HG02588 (cell line): ENCODE results near the gene CREBBP.

ENCODE experiments used
- ATAC-seq: cut with Tn5 transposase; IDR thresholded peaks from one replicate; pipeline ENCODE4 v1.9.1; 2021; ENCODE audit warnings: mild to moderate bottlenecking, moderate library complexity; ENCODE audit not compliant: unreplicated experiment

Gene CREBBP

GRCh38 chr16:3738541-3738940 lies 142.0 kb downstream of the CREBBP start:
- ATAC-seq: no peak

DNA sequence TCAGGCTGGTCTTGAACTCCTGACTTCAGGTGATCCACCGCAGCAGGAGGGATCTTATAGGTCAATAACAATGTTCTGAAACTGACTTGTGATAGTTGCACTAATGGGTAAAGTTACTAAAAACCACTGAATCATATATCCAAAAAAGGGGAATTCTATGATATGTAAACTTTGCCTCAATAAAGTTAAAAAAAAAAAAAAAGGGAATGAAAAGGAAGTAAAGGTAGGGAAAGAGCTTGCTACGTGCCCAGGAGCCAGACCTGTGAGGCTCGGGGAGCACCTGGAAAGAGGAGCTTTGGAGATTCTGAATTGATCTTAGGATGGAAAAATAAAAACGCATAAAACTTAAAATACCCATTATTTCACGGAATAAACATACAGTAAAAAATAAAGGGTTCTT lies 142.4 kb downstream of the CREBBP start:
- ATAC-seq: no peak

GRCh38 chr16:3737181-3737580 lies 143.3 kb downstream of the CREBBP start:
- no peak for ATAC-seq

DNA sequence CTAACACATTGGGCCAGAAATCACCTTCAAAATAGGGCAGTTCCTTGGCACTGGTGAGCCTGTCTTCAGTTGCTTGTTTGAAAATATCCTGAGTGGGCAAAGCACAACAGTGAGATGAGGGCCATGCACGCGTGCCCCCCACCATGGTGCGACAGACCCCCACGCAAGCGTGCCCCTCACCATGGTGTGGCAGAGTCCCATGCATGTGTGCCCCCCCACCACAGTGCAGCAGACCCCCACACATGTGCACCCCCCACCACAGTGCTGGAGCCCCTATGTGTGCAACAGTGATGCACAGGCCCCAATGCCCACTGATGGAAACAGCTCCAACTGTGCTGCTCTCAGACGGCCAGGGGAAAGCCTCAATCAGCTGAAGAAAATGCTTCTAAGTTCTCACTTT lies 144.4 kb downstream of the CREBBP start:
- ATAC-seq: no peak

- no peak for ATAC-seq
These were observed 145.0 kb downstream of the CREBBP start for GRCh38 chr16:3735541-3735940.

- no peak for ATAC-seq
These were observed 145.7 kb downstream of the CREBBP start for GRCh38 chr16:3734758-3735221.

GRCh38 chr16:3734084-3734757 lies 146.3 kb downstream of the CREBBP start:
- ATAC-seq: no peak

- ATAC-seq: no peak
These were observed 148.3 kb downstream of the CREBBP start for GRCh38 chr16:3732171-3732570.

GRCh38 chr16:3731126-3731935 lies 149.2 kb downstream of the CREBBP start:
- no peak for ATAC-seq

DNA sequence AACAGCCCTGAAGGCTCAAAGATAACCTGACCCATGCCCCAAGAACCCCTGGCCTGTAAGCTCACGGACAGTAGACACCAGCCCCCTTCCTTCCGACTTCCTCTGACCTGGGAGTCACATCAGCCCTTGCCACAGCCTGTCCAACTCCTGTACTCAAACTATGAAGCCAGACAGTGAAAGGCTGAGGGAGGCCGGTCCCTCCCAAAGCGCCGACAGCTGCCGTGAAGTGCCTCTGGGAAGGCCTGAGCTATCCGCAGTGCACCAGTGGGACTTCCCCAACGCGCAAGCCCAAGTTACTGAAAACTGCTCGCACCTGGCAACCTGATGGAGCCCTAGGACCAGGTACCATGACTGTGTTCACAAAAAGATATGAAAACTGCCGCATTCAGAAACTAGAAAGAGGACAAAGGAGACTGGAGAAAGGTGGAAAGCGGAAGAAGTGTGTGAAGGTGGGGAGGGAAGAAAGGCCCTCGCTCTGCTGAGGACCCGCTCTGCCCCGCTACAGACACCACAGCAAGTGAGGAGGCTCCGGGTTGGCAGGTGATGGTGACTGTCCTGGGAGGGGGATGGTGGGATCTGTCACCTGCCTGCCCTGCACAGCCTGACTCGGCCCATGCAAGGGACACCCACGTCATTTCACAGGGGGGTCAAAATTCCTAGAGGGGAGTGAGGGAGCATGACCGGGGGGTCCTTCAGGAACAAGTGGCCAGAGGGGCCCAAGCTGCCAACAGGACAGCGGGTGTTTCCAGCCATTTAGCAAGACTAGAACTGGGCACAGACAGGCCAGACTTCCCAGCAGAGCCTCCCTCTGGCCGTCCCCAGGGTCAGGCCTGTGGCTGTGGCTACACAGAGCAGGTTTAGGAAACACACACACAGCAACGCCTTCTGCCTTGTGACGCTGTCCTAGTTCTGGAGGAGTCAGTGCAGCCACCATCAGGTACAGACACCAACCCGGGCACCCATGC lies 150.1 kb downstream of the CREBBP start:
- no peak for ATAC-seq

- no peak for ATAC-seq
These were observed 151.1 kb downstream of the CREBBP start for GRCh38 chr16:3729161-3730112.

GRCh38 chr16:3728424-3729160 lies 151.9 kb downstream of the CREBBP start:
- no peak for ATAC-seq

- ATAC-seq: no peak
These were observed 152.6 kb downstream of the CREBBP start for GRCh38 chr16:3727806-3728381.

GRCh38 chr16:3726021-3726687 lies 154.4 kb downstream of the CREBBP start:
- no peak for ATAC-seq

DNA sequence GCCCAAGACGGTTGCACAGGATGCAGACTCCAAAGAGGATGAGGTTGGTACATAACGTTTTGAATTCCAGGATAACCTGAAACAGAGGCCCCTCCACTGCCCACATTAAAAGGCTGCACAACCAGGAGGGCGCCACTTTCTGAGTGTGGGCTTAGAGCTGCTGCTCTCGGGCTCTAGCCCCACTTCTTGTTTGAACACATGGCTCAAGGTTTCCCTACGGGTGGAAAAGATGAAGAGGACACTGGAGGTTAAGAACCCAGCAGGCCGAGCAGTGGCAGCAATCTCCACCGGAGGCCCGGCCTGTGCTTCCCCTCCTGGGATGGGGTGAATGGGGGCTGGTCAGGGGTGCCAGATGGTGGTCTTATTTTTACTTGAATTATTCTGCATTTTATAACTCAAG lies 155.2 kb downstream of the CREBBP start:
- no peak for ATAC-seq

DNA sequence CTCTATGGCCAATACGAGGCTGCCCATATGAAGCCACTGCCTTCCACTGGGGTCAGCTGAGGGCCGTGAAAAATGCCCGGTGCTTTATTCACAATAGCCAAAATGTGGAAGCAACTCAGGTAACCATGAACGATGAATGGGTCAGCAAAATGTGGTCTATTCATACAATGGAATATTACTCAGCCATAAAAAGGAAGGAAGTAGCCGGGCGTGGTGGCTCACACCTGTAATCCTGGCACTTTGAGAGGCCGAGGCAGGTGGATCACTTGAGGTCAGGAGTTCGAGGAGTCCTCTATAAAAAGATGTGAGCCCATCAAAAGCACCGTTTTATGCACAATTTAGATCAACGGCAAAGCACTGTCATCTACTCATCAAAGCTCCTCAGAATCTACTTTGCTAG lies 158.0 kb downstream of the CREBBP start:
- ATAC-seq: no peak

GRCh38 chr16:3720418-3720817 lies 160.1 kb downstream of the CREBBP start:
- ATAC-seq: no peak

DNA sequence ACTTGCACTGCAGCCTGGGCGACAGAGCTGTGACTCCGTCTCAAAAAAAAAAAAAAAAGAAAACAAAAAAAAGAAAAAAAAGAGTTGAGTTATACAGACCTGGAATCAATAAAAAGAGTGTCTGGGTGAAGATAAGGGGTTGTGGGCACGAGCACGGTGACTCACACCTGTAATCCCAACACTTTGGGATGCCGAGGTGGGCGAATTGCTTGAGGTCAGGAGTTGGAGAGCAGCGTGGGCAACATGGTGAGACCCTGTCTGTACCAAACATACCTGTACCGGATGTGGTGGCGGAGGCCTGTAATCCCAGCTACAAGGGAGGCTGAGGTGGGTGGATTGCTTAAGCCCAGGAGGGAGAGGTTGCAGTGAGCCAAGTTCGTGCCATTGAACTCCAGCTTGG lies 161.9 kb downstream of the CREBBP start:
- no peak for ATAC-seq

DNA sequence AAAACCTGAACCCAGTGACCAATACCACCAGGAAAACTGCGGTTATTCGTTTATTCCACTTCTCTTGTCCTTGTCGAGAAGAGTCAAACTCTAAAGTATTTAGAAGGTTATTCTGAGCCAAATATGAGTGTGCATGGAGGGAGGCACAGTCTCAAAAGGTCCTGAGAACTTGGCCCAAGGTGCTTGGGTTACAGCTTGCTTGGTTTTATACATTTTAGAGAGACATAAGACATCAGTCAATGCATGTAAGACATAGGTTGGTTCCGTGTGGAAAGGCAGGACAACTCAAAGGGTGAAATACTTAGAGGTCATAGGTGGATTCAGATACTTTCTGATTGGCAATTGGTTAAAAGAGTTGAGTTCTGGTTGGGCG lies 162.5 kb downstream of the CREBBP start:
- ATAC-seq: no peak
